ENCODE results near the gene KIF20A. TPM values are rescaled to one million over a fixed set of nuclear protein-coding genes. Genes with fewer than 3 reads are reported as not detected.

Gene KIF20A
- total RNA-seq, 1 experiment from 2014 or later = 74.2 TPM

- H3K27me3 ChIP-seq (ENCODE audit: insufficient read depth, low read length) = no peaks in the 10 kb centered on the region
- peaks cover 43 to 58% of the 10 kb centered on the region in 2 experiments for H3K36me3 ChIP-seq (ENCODE audit: control insufficient read depth in 1 of 2, insufficient read depth in 2 of 2, low read length in 2 of 2)
- POLR2A ChIA-PET = no interaction called here
- H3K79me2 ChIP-seq (ENCODE audit: insufficient read depth, low read length) = peaks cover 57% of the 10 kb centered on the region
- no peak overlapping the region for H3K27ac ChIP-seq (ENCODE audit: low read depth, low read length)
- peaks cover 0 to 10% of the 10 kb centered on the region in 2 experiments; a peak in 1 of 4 replicates for H3K4me1 ChIP-seq (ENCODE audit: control insufficient read depth in 1 of 2, insufficient read depth in 2 of 2, low read length in 2 of 2)
- CTCF ChIA-PET = interaction anchor here (0.6 to 1.7 kb wide), 5 partner anchors 8 to 324 kb away, joined by 3 to 9 read pairs (median 3); no protein-coding TSS in a partner anchor
- ATAC-seq (peak; percentile 18; the same call in 1 of the 2 replicates), DNase-seq (ENCODE audit: low read depth, low spot score) (peak; percentile 52)
- H2AFZ ChIP-seq (ENCODE audit: low read depth, low read length, poor library complexity, severe bottlenecking) = no peak overlapping the region
- peak overlapping the region; percentile 86 for H3K4me2 ChIP-seq (ENCODE audit: low read length)
- H3K9me3 ChIP-seq (ENCODE audit: control insufficient read depth in 1 of 2, insufficient read depth in 1 of 2, low read depth in 1 of 2, low read length in 2 of 2) = no peaks in the 10 kb centered on the region
- intact Hi-C loops (cut with micrococcal nuclease) = loop anchor here (1.0 to 10.0 kb wide), 4 partner anchors 103 to 365 kb away; partner anchors contain the start of gene ETF1
- H3K9me2 ChIP-seq (ENCODE audit: insufficient read depth) = no peaks in the 10 kb centered on the region
- H4K20me1 ChIP-seq (ENCODE audit: insufficient read depth) = no peaks in the 10 kb centered on the region
- RAD21 ChIA-PET (ENCODE audit: low non-redundant PET in 1 of 2, low total read pairs in 2 of 2, uncharacterized antibody in 2 of 2, unreplicated experiment in 2 of 2) = interaction anchor here in 1 of 2 experiments (1.2 kb wide), 1 partner anchor 103 kb away, joined by 3 read pairs; no protein-coding TSS in a partner anchor
- TF ChIP-seq CTCF (IDR thresholded peaks at IDR 0.05 in 2 of 3, conservative IDR thresholded peaks at IDR 0.05 in 1 of 3; ENCODE audit: borderline replicate concordance in 1 of 3, insufficient read depth in 1 of 3, low read depth in 2 of 3, low read length in 2 of 3) = peak in 2 of 3 experiments; percentile 44 to 71; a peak in 3 of 6 replicates
- no peak for TF ChIP-seq REST (IDR thresholded peaks at IDR 0.05; ENCODE audit: low read depth)
- no TSS peak for BruUV-seq (replicated peaks)
- H3K4me3 ChIP-seq (replicated peaks in 1 of 2; ENCODE audit: low read depth in 1 of 2, low read length in 2 of 2) = peak overlapping the region; percentile 88 to 99
- H3K9ac ChIP-seq (ENCODE audit: low read length) = peak overlapping the region; percentile 86
Measured at GRCh38 chr5:138180183-138180782, 1.4 kb downstream of the KIF20A start.

Measured in HCT116 (cell line).